GM19328 (cell line): Measurements from ENCODE around the gene KY.

Experiments
- ATAC-seq: cut with Tn5 transposase; IDR thresholded peaks from one replicate; pipeline ENCODE4 v1.9.1; 2021; ENCODE audit warnings: mild to moderate bottlenecking, moderate library complexity; ENCODE audit not compliant: unreplicated experiment

The KY gene

DNA sequence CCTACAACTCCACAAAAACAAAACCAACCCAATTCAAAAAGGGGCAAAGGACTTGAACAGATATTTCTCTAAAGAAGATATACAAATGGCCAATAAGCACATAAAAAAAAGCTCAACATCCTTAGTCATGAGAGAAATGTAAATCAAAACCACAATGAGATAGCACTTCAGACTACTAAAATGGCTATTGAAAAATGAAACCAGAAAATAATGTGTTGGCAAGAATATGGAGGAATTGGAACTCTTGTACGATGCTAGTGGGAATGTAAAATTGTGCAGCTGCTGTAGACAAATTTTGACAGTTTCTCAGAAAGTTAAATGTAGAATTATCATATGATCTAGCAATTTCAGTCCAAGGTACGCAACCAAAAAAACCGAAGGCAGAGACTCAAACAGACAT, 29.0 kb downstream of the KY start:
- no peak for ATAC-seq

DNA sequence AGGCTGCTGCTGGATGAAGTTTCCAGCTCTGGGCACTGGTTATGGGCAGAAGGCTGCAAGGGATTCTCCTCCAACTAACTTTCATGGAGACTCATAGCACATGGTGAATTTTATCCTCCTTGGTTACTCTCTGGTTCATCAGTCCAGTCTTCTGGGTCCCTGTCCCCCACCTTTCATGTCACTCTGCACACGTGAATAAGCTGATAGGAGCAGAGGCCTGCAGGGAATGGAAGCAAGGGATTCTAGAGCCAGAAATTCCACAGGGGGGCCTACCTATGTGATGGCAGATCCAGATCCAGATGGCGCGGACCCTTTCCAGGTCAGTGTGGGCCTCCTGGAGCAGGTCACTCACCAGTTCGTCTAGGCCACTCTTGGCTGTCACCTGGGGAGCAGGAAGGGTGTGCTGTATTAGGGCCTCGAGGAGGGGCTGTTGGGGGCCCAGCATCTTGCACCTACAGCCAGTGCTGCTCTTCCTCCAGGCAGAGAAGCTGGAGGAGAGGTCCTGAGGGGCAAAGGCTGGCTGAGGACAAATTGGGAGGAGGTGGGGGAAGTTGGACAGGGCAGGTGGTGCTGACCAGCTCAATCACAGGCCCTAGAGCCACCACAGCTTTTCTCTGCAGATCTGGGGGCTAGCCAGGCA, 30.2 kb downstream of the KY start:
- no peak for ATAC-seq

DNA sequence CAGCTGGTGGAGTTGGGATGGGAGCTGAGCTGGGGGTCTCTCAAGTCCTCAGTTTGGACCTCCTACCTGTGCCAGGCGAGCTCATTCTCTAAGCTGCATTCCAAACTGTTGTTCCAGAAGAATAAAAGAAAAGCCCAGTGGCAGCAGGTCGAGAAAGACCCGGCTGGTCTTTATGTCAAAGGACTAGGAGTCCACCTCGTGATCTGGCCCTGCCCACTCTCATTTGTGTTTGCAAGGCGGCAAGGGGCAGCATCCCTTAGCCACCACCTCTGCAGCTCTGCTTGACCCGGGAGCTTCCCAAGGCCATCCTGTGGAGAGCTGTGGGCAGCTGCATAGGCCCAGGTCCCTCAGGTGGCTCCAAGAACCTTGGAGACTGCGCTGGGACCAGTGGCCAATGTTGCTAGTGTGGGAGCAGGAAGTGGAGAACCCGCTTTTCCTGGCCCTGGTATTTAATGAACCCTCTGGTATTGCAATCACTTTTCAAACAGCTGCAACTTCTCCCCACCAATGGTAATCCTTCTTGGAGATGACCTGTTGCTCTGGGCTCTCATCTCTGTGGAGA, 30.9 kb downstream of the KY start:
- no peak for ATAC-seq

DNA sequence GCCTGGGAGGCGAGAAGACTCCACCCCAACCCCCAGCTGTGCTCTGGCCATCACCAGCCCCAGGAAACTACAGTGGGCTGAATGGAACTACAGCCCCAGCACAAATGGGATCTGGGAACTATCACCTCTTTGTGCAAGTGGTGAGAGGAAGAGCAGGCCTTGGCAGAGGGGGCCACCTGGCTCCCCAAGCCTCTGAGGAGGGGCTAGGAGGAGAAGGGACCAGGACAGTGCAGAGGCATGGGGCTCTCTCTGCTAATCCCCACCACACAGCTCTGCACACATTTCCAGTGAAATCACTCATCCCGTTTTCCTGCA, 31.6 kb downstream of the KY start:
- no peak for ATAC-seq

DNA sequence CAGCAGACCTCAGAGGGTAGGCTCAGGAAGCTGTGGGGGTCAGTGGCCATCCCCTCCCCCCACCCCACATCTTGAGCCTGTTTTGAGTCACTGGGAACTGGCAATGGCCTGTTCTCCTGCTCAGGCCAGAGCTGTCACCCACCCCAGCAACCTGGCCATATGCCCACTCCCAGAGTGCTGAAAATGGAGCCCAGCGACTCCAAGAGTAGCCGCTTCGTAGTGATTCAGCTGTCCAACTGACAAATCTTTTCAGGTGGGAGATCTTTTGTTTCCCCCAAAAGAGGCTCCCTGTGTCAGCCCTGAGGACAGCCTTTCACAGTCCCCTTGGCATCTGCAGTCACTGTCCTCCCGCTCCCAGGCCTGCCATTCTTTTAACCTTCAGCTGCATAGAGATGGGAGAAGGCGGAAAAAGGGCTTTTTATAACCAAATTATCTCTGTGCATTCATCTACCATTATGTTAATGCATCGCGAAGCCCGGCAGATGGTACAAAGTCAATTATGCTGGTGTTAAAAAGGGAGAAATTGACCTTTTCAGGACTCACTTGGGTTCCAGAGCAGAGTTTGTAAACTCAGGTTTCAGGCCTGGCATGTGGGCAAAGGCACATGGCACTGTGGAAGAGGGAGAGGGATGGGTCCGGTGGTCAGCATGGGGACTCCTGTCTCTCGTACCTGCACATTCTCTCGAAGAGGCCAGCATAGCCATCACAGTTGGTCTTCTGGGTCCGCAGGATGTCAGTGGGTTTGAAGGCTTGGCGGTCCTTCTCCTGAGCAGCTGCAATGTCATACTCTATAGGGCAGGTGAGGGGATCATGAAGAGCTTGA, 32.1 kb downstream of the KY start:
- no peak for ATAC-seq

DNA sequence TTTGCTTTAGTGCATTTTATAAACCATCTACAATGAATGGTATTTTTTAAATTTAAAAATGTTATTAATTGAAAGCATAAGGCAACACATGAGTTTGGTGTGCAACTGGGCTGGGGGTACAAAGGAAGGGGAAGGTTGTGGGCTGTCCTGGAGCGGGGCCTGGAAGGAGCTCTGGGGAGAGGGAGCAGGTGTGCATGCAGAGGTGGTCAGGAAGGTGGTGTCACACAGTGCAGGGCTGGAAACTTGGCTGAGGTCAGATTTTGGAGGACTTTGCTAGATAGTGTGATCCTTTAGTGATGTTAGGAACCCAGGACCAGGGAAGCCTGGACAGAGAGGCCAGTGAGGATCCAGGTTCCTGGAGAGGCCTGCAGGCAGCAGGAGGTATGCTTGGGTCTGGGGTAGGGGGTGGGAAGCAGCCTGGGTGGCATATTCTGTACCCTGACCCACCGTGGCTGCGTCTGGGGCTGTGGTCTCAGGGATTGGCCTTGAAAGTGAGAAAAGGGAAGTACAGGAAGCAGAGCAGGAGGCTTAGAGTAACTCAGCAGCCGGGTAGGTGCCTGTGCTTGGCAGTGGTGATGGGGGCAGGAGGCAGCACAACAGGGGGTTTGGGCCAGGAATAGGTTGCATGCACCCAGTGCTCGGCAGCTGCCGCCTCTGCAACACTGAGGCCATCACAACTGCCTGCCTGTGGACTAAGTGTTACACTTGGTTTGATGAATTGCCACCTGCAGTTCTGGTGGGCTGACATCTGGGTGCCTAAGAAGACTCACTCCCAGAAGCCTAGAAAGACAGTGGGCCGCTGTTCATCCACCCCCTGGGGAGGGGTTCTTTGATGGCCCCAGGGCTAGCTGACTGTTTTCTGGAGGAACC, 33.0 kb downstream of the KY start:
- ATAC-seq, result no peak

DNA sequence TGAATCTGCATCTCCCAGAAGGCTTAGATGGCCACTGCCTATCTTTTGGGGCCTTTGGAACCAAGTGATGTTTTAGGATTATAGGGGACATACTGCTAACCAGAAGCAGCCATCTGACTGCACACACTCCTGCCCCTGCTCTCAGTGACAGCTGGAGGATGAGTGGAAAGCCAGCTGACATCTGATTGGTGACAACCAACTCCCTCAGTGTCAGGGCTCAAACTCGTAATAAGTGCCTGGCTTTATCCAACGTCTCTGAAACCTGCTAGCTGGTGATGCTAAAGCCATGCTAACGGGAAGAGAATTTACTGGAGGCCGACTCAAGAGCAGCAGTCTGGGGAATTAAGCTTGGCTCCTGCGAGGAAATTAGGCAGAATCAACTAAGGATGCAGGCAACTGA, 35.1 kb downstream of the KY start:
- no peak for ATAC-seq

DNA sequence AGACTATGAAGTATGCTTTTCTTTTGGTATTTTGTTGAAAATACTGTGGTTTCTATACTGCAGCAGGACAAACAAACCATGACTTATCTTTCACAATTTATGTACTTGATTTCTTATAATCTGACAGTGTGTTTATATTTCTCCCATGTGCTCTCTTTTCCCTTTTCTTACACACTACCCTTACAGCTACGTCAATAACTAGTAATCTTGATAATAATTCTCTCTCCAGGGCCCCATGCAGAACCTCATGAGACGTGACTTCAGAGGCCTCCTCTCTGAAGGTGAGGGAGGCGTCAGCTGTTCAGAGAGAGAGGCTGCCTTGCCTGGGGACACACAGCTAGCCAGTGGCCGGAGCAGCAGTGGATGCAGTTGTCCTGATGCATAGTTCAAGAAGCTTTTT, 35.9 kb downstream of the KY start:
- no peak for ATAC-seq

DNA sequence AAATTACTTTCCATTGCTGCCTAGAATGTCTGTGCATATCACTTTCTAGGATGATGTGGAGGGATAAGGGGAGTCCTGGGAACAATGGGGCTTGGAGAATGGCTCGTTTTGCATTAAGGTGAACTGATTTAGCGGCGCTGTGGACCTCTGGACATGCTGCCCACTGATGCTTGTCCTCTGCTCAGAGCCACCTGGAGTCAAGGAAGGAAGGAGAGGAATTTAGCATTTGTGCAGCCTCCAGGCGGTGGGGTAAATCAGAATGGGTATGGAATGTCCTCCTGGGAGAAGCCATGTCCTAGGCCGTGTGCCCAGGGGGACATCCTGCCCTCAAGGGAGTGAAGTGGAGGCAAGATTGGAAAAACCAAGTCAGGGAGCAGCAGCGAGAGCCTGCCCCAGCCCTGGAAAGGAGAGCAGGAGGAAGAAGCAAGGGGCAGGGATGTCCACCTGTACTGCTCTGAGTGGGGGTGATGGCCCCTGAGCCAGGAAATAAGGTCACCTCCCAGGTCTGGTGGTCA, 37.8 kb downstream of the KY start:
- ATAC-seq, result no peak

DNA sequence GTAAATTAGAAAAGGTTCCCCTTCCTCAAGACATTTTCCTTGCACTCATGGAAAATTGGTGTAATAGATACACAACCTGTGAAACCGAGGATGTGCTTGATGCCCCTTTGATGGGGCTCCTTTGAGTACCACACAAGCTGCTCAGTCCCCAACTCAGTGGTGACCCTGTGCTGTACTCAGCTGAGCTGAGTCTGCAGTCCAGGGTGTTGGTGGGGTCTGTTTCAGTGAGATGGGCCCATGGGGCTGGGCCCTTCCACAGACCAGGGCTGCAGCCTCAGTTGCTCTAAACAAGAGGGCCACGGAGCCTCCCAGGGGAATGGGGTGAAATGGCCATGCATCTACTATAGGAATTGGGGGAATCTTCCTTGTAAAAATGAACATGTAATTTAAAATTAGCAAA, 39.3 kb downstream of the KY start:
- no peak for ATAC-seq

DNA sequence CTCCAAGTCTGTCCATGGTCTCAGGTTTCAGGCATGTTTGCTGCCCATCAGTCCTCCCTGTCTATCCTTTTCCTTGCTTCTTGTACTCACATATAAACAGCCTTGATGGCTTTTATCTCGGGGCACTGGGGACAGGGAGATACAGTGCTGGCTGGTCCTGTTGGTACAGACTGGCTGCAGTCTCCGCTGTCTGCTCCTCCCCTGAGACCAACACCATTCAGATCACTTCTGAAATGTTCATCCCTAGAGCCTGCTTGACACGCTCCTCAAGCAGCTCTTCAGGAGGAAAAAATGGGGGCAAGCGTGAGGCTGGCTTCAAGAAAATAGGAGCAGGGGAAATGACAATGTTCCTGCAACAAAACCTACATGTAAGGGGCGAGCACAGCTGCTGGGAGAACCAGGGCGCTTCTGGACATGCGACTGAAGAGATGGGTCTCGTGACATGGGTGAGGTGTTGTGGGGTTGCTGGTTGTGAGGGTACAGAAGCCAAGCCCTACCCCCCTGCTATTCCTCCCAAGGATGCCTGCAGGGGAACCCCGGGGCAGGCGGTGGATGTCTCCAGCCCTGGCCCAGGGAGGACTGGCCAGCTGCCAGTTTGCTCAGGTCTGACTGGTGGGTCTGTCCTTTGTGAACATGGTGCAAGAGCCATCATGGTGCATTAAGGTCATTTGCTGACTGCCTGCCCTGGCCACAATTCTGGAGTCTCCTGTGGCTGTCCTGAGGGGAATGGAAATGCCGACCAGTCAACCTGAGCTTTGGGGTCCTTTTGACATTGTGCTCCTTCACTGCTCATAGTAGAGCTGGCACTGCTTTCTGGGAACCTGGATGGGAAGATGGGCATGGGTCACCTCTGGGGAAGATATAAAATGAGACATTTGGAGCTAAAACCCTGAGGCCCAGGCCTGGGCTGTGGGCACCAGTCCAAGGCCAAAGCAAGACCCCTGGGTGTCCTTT, 40.1 kb downstream of the KY start:
- no peak for ATAC-seq

DNA sequence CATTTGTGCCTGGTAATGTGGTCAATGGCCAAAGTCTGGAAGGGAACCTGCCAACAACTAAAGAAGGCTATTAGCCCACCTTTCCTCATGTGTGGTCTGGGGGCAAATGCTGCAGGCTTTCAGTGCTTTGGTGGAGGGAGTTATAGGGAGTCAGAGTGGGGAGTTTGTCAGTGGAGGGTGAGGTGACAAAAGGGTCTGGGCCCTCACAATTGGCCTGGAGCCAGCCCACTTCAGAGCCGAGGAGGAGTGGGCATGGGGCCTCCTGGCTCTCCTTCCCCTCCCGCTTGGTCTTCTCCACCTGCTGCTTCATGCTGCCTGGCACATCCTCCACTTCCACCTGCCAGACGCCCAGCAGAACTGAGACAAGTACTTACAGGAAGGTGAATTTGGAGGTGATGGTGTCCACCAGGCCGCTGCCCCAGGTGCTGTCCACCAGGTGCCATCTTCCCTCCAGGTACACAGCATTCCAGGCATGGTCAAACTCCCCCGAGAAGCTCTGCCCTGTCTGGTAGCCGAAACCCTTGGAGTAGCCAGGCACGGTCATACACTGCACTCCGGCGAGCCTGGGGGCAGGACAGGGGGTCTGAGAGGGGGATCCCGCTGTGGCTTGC, 40.9 kb downstream of the KY start:
- ATAC-seq, result no peak

DNA sequence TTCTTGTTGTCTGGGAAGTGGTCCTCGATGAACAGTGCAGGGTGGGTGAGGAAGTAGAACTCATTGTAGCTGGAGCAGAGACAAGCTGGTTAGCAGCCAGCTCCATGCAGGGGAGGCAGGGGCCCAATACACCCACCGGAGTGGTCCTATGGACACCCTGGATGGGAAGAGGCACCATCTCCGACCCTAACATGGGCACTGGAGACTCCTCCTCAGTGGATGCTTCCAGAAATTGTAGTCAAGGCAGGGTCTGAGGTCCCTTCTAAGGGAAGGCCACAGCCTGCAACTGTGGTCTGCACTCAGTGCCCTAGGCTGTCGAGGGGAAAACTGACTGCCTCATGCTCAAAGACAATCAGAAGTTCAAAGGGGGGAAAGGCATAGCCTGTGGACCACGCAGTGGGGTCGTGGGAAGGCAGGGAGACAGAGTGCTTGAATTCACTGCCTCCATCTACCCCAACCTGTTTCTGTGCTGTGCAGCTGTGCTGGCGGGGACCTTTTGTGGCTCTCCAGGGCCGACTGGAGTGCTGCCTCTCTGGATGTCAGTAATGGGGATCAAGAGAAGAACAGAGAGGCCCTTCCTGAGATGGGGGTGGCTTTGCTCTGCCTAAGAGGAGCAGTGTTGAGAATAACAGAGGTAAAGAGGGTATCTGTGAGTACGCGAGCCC, 41.9 kb downstream of the KY start:
- ATAC-seq, result no peak

DNA sequence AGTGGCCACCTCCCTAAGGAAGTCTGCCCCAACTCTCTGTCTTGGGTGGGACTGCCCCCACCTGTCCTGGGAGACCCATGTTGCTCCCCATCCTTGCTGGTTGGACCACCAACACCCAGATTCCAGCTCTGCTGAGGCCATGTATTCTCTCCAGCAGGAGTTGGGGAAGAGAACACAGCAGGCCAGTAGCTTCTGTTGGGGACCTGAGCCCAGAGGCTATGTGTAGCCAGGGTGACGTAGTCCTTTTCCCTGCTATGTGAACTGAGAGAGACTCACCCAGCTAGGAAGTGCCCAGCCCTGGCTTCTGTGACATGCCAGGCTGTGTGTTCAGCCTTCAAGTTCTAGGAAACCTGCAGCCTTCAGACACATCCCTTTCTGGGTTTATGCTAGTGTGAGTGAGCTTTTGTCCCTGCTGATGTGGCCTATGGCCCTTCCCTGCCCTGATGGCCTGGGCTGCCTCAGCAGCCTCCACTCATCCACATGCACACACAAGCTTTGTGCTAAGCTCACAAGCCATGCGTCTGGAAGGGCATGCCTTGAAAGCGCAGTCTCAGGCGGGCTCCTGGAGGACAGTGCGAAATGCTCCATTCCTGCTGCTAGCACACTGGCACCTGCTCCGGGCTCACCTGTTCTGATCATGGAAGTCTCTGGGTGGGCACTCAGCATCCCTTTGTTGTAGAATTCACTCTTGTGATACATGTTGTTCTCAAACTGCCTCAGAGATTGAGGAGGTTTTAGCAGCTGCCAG, 42.6 kb downstream of the KY start:
- ATAC-seq, result no peak

DNA sequence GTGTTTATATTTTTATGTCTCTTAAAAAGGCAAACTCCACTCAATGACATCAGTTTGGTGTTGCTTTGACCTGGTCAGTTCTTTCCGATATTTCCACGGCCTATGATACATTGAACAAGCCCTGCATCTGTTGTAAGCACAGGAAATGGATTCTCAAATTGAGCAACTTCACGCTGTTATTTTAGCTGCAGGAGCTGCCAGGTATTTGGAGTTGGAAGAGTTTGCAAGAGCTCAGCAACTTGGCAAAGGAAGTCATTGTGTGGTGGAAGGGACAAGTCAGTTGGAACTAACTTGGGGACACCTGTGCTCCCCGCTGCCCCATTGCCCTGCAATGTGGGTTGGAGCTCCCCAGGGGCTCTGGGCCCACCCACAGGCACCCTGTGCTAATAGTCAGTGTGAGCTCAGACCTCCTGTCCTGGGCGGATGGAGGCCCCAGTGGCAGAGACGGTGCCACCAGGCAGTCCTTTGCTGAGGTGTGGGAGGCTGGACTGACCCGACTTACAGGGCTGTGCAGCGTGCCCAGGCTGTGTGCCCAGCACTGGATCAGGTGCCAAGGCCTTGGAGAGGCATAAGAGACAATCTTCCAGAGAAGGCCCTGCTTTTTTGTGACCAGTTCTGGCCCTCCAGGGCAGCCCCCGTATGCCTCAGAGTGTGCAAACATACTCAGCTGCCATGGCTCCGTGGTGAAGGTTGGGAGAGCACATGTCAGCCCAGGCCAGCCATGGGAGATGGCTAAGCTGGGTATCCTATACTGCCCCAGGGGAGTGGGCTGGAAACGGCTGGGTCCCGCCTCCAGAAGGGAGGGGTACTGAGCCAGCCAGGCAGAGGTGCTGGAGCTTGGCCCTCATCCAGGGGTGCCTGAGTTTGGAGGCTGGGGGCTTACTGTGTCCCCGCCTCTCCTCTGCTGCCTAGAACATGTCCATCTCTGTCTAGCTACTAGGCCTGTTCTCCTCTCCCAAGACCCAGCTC, 43.5 kb downstream of the KY start:
- ATAC-seq, result no peak

DNA sequence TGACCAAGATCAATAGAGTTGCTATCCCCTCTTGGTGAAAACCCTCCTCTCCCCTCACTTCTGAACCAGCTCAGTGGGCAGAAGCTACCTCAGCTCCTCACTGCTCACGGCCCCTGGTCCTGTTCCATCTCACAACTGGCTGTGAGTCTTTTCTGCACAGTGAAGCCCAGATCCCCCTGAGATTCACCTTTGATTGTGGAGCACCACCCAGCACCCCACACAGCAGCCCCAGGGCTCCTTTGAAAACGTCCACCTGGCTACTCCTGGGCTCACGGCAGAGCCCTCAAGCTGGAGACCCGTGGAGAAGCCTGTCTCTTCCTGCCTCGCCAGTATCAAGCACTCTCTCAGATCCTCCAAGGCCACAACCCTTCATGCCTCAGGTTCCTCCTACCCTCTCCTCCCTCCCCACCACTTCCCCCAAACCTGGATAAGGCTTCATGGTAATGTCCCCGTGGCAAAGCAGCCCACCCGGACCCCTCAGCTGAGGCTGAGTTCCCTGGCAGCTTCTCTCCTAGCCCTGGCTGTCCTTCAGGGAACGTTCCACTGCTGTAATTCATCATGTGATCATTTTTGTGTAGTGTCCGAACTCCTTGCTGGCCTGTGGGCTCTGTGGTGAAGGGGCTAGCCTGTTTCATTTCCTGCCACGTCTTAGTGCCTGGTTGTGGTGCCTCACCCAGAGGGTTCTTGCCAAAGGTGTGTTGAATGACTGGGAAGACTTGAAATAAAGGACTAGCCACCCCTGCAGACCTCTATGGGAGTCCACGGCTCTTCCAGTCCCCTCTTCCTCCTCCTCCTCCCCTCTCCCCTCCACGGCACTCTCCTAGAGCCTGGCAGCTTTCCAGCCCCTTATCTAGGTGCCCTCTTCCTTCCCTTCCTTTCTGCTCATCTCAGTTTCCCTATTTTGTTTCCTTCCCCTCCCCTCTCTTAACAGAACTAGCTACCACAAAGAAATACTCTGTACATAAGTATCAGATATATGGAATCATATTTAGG, 44.5 kb downstream of the KY start:
- ATAC-seq, result no peak
